ENCODE data around the gene OCA2. TPM values are rescaled to one million over a fixed set of nuclear protein-coding genes. Genes with fewer than 3 reads are reported as not detected.

The OCA2 gene
- total RNA-seq, 1 experiment from 2014 or later: 0.09 TPM

DNA sequence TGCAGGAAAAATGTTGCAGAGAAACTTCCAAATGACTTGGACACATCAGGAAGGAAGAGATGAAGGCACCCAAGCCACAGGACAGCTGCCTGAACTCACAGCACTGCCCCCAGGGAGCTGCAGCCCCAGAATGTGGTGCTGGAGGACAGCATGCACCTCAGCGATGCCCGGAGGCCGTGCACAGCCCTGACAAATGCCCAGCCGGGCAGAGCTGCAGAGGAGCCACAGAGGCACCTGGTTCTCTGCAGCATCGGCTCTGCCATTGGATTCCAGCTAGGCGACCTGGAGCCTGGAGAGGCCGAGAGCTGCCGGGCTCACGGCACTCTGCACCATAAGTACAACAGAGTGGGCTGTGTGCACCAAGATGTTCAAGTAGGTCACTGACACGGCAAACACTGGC lies 97.5 kb downstream of the OCA2 start:
- no peaks in the 10 kb centered on the region for H3K4me1 ChIP-seq (ENCODE audit: insufficient read depth, low read length, poor library complexity, severe bottlenecking)
- no peaks in the 10 kb centered on the region for H3K27me3 ChIP-seq (replicated peaks; ENCODE audit: insufficient read depth, low read depth, low read length, poor library complexity)
- no peak for DNase-seq (ENCODE audit: low spot score)
- POLR2A ChIA-PET (ENCODE audit: low non-redundant PET): no interaction called here
- intact Hi-C loops (cut with micrococcal nuclease; ENCODE audit: unreplicated experiment): no loop called here
- H3K36me3 ChIP-seq (ENCODE audit: insufficient read depth, low read length, poor library complexity, severe bottlenecking): no peaks in the 10 kb centered on the region
- no TSS peak for BruUV-seq (replicated peaks)
- H3K9me3 ChIP-seq (ENCODE audit: low read depth, low read length, poor library complexity, severe bottlenecking): no peaks in the 10 kb centered on the region
- H3K4me3 ChIP-seq (ENCODE audit: low read depth, low read length, poor library complexity, severe bottlenecking): no peak overlapping the region
- no peak for TF ChIP-seq EZH2 (IDR thresholded peaks at IDR 0.05; ENCODE audit: borderline replicate concordance, low read depth, low read length, poor library complexity, severe bottlenecking)
- TF ChIP-seq, protein P1, sequence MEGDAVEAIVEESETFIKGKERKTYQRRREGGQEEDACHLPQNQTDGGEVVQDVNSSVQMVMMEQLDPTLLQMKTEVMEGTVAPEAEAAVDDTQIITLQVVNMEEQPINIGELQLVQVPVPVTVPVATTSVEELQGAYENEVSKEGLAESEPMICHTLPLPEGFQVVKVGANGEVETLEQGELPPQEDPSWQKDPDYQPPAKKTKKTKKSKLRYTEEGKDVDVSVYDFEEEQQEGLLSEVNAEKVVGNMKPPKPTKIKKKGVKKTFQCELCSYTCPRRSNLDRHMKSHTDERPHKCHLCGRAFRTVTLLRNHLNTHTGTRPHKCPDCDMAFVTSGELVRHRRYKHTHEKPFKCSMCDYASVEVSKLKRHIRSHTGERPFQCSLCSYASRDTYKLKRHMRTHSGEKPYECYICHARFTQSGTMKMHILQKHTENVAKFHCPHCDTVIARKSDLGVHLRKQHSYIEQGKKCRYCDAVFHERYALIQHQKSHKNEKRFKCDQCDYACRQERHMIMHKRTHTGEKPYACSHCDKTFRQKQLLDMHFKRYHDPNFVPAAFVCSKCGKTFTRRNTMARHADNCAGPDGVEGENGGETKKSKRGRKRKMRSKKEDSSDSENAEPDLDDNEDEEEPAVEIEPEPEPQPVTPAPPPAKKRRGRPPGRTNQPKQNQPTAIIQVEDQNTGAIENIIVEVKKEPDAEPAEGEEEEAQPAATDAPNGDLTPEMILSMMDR (conservative IDR thresholded peaks at IDR 0.05; ENCODE audit: low read depth, low read length): no peak
- CTCF ChIA-PET: no interaction called here
- H3K27ac ChIP-seq (ENCODE audit: low read depth, low read length, poor library complexity, severe bottlenecking): no peak overlapping the region

DNA sequence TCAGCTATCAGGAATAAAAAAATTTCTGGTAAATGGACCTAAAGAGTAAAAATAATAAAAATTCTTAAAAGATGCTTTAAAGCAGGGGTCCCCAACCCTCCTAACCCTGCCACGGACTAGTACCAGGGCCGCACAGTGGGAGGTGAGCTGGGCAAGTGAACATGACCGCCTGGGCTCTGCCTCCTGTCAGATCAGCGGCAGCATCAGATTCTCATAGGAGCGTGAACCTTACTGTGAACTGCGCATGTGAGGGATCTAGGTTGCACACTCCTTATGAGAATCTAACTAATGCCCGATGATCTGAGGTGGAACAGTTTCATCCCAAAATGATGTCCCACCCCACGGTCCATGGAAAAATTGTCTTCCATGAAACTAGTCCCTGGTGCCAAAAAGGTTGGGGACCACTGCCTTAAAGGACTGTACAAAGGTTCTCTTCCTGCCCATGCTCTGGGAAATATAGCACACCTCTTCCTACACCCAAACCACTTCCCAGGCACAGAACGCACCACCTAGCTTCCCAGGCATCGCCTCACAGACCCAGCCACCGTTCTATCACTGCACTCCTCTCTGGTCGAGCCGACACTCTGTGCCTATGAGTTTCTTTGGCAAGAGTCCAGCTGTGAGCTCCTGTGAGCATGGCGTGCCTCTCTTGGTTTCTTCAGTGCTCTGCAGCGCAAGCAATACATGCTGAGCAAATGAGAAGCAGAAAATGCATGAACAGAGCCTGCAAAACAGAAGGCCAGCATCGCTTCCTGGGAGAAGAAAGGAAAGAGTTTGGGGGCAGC lies 104.9 kb downstream of the OCA2 start:
- POLR2A ChIA-PET (ENCODE audit: low non-redundant PET): no interaction called here
- intact Hi-C loops (cut with micrococcal nuclease; ENCODE audit: unreplicated experiment): no loop called here
- H3K9me3 ChIP-seq (ENCODE audit: low read depth, low read length, poor library complexity, severe bottlenecking): no peaks in the 10 kb centered on the region
- no peak overlapping the region for H3K4me3 ChIP-seq (ENCODE audit: low read depth, low read length, poor library complexity, severe bottlenecking)
- no peak for DNase-seq (ENCODE audit: low spot score)
- H3K36me3 ChIP-seq (ENCODE audit: insufficient read depth, low read length, poor library complexity, severe bottlenecking): no peaks in the 10 kb centered on the region
- H3K27ac ChIP-seq (ENCODE audit: low read depth, low read length, poor library complexity, severe bottlenecking): no peak overlapping the region
- H3K27me3 ChIP-seq (replicated peaks; ENCODE audit: insufficient read depth, low read depth, low read length, poor library complexity): no peaks in the 10 kb centered on the region
- BruUV-seq (replicated peaks): no TSS peak
- TF ChIP-seq EZH2 (IDR thresholded peaks at IDR 0.05; ENCODE audit: borderline replicate concordance, low read depth, low read length, poor library complexity, severe bottlenecking): no peak
- TF ChIP-seq, protein P1 (conservative IDR thresholded peaks at IDR 0.05; ENCODE audit: low read depth, low read length): no peak
- no peaks in the 10 kb centered on the region for H3K4me1 ChIP-seq (ENCODE audit: insufficient read depth, low read length, poor library complexity, severe bottlenecking)
- CTCF ChIA-PET: interaction anchor here (0.5 kb wide), 1 partner anchor 26 kb away, joined by 7 read pairs; no protein-coding TSS in a partner anchor

DNA sequence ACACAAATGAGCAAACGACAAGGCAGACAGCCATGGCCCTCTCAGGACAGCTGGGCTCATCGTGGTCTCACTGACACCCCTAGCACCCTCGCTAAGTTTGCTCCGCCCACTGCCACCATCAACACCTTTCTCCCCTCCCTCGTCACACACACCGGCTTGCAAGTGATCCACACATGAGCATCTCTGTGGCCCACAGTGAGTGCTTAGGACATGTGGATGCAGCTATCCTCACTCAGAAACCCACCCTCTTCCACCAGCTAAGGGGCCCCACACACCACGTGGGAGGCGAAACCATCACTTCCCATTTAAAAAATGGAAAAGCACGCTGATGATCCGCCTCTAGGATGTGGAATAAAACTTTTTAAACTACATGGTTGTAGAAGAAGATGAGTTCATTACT lies 105.6 kb downstream of the OCA2 start:
- POLR2A ChIA-PET (ENCODE audit: low non-redundant PET): no interaction called here
- no TSS peak for BruUV-seq (replicated peaks)
- Histone ChIP-seq H3K36me3 (ENCODE audit: insufficient read depth, low read length, poor library complexity, severe bottlenecking) (no peaks in the 10 kb centered on the region), H3K27ac (ENCODE audit: low read depth, low read length, poor library complexity, severe bottlenecking) (no peak overlapping the region), H3K4me1 (ENCODE audit: insufficient read depth, low read length, poor library complexity, severe bottlenecking) (no peaks in the 10 kb centered on the region), H3K27me3 (replicated peaks; ENCODE audit: insufficient read depth, low read depth, low read length, poor library complexity) (no peaks in the 10 kb centered on the region), H3K4me3 (ENCODE audit: low read depth, low read length, poor library complexity, severe bottlenecking) (no peak overlapping the region), H3K9me3 (ENCODE audit: low read depth, low read length, poor library complexity, severe bottlenecking) (no peaks in the 10 kb centered on the region)
- intact Hi-C loops (cut with micrococcal nuclease; ENCODE audit: unreplicated experiment): no loop called here
- TF ChIP-seq, protein P1 (conservative IDR thresholded peaks at IDR 0.05; ENCODE audit: low read depth, low read length): no peak
- no peak for TF ChIP-seq EZH2 (IDR thresholded peaks at IDR 0.05; ENCODE audit: borderline replicate concordance, low read depth, low read length, poor library complexity, severe bottlenecking)
- CTCF ChIA-PET: no interaction called here
- no peak for DNase-seq (ENCODE audit: low spot score)
